ENCODE measurements around the gene RNF181. TPM values are rescaled to one million over a fixed set of nuclear protein-coding genes. Genes with fewer than 3 reads are reported as not detected.

Gene RNF181
- total RNA-seq (2022): 125 and 215 TPM in 2 replicates
- Bru-seq, nascent RNA: percentile 87 among the genes with signal in this experiment
- BruChase-seq, experiment 1, labeled RNA remaining after a 6-hour chase: percentile 93 among the genes with signal in this experiment
- percentile 85 among the genes with signal in this experiment for BruChase-seq, experiment 2, labeled RNA remaining after a 2-hour chase
- long read RNA-seq, transcript RNF181-204 (5 exons, 535 nt): minor isoform, 26 of 245 reads
- long read RNA-seq, transcript RNF181-201 (5 exons, 569 nt): major isoform, 208 of 245 reads
- long read RNA-seq, partial matches to known transcripts: 2 of 245 reads
- long read RNA-seq, other reads (novel, unspliced or antisense): 8 of 245 reads

- peak within 1 kb of the TSS; percentile 98 for H3K4me3 Mint-ChIP-seq (ENCODE audit: unreplicated experiment)
- no TSS peak for BruUV-seq (replicated peaks)
- peak within 1 kb of the TSS; percentile 98 for H3K27ac Mint-ChIP-seq (ENCODE audit: low read depth, unreplicated experiment)
- H3K4me1 Mint-ChIP-seq (ENCODE audit: insufficient read depth, unreplicated experiment): peaks cover 19% of the 10 kb centered on the region
- no peaks in the 10 kb centered on the region for H3K27me3 Mint-ChIP-seq (ENCODE audit: insufficient read depth, unreplicated experiment)
- ChIA-PET CTCF (interaction anchor here (0.5 to 2.4 kb wide), 8 partner anchors 9 to 175 kb away, joined by 3 to 10 read pairs (median 4); no protein-coding TSS in a partner anchor), POLR2A (interaction anchor here (0.6 to 5.2 kb wide), 38 partner anchors 9 to 605 kb away, joined by 3 to 113 read pairs (median 4); partner anchors contain the start of genes C2orf68, ELMOD3, GGCX and POLR1A)
- peaks cover 18% of the 10 kb centered on the region for H3K36me3 Mint-ChIP-seq (ENCODE audit: insufficient read depth, unreplicated experiment)
- DNase-seq (ENCODE audit: unreplicated experiment): peak; percentile 99
- intact Hi-C loops (cut with micrococcal nuclease): no loop called here
- TF ChIP-seq CTCF (IDR thresholded peaks at IDR 0.05; ENCODE audit: unreplicated experiment): no peak
- no peaks in the 10 kb centered on the region for H3K9me3 Mint-ChIP-seq (ENCODE audit: unreplicated experiment)
Observed at GRCh38 chr2:85595301-85596025, at the start of gene RNF181. Gene RNF181 (plus strand): TSS chr2:85595745. CDS start chr2:85595764, 19 bp downstream.

GRCh38 chr2:85545780-85546240 is 49.7 kb upstream of the RNF181 start:
- no peak overlapping the region for H3K4me3 Mint-ChIP-seq (ENCODE audit: unreplicated experiment)
- no TSS peak for BruUV-seq (replicated peaks)
- H3K4me1 Mint-ChIP-seq (ENCODE audit: insufficient read depth, unreplicated experiment): peaks cover 37% of the 10 kb centered on the region
- no peaks in the 10 kb centered on the region for H3K9me3 Mint-ChIP-seq (ENCODE audit: unreplicated experiment)
- peaks cover 71% of the 10 kb centered on the region for H3K36me3 Mint-ChIP-seq (ENCODE audit: insufficient read depth, unreplicated experiment)
- POLR2A ChIA-PET: interaction anchor here (0.6 to 18.1 kb wide), 20 partner anchors 6 to 218 kb away, joined by 3 to 376 read pairs (median 6); partner anchors contain the start of genes ELMOD3, GGCX, MAT2A and RETSAT
- H3K27ac Mint-ChIP-seq (ENCODE audit: low read depth, unreplicated experiment): no peak overlapping the region
- no peak for TF ChIP-seq CTCF (IDR thresholded peaks at IDR 0.05; ENCODE audit: unreplicated experiment)
- intact Hi-C loops (cut with micrococcal nuclease): loop anchor here (5.0 kb wide), 1 partner anchor 194 kb away; the partner anchor contains the start of genes ELMOD3 and RETSAT
- CTCF ChIA-PET: interaction anchor here (0.6 to 12.7 kb wide), 6 partner anchors 9 to 155 kb away, joined by 3 to 293 read pairs (median 5); partner anchors contain the start of gene SH2D6
- no peak for DNase-seq (ENCODE audit: unreplicated experiment)
- no peaks in the 10 kb centered on the region for H3K27me3 Mint-ChIP-seq (ENCODE audit: insufficient read depth, unreplicated experiment)

- POLR2A ChIA-PET: interaction anchor here (0.6 to 18.1 kb wide), 14 partner anchors 8 to 220 kb away, joined by 3 to 376 read pairs (median 8); partner anchors contain the start of genes ELMOD3, MAT2A, RETSAT and SH2D6
Observed at GRCh38 chr2:85547089-85547858, 48.3 kb upstream of the RNF181 start.

More at GRCh38 chr2:85547089-85547858, 48.3 kb upstream of the RNF181 start:
- peak; percentile 39 for DNase-seq (ENCODE audit: unreplicated experiment)
- H3K36me3 Mint-ChIP-seq (ENCODE audit: insufficient read depth, unreplicated experiment): peaks cover 71% of the 10 kb centered on the region
- CTCF ChIA-PET: interaction anchor here (12.7 kb wide), 1 partner anchor 123 kb away, joined by 293 read pairs; the partner anchor contains the start of gene SH2D6
- peaks cover 27% of the 10 kb centered on the region for H3K4me1 Mint-ChIP-seq (ENCODE audit: insufficient read depth, unreplicated experiment)
- H3K27ac Mint-ChIP-seq (ENCODE audit: low read depth, unreplicated experiment): peak overlapping the region; percentile 20
- intact Hi-C loops (cut with micrococcal nuclease): loop anchor here (5.0 kb wide), 1 partner anchor 195 kb away; the partner anchor contains the start of genes ELMOD3 and RETSAT
- H3K4me3 Mint-ChIP-seq (ENCODE audit: unreplicated experiment): no peak overlapping the region
- TF ChIP-seq CTCF (IDR thresholded peaks at IDR 0.05; ENCODE audit: unreplicated experiment): no peak
- BruUV-seq (replicated peaks): no TSS peak
- H3K27me3 Mint-ChIP-seq (ENCODE audit: insufficient read depth, unreplicated experiment): no peaks in the 10 kb centered on the region
- no peaks in the 10 kb centered on the region for H3K9me3 Mint-ChIP-seq (ENCODE audit: unreplicated experiment)

All from MCF 10A (cell line).